PFSK-1 (cell line): Measurements from ENCODE around the gene KCNMB1.

Source experiments
- FOXP2 ChIP-seq: optimal IDR thresholded peaks from 2 replicates; pipeline ENCODE3; 2011; ENCODE audit warnings: borderline replicate concordance, control low read depth, inconsistent platforms; ENCODE audit not compliant: insufficient read depth; ENCODE audit errors: extremely low read length, extremely low read depth
- POLR2AphosphoS5 ChIP-seq: IDR thresholded peaks from 2 replicates; pipeline ENCODE4 v1.6.1; 2012; ENCODE audit warnings: low read depth, mild to moderate bottlenecking, control low read depth, low read length, moderate library complexity
- SIN3A ChIP-seq: IDR thresholded peaks from 2 replicates; pipeline ENCODE4 v1.6.1; 2012; ENCODE audit warnings: mild to moderate bottlenecking, low read length, moderate library complexity, borderline replicate concordance; ENCODE audit not compliant: insufficient read depth
- TAF1 ChIP-seq: IDR thresholded peaks from 2 replicates; pipeline ENCODE4 v1.6.1; 2012; ENCODE audit warnings: low read length, control low read depth, borderline replicate concordance; ENCODE audit not compliant: insufficient read depth
- TF ChIP-seq, protein P1 (sequence below), 2 experiments: IDR thresholded peaks; 2 replicates each; pipeline versions ENCODE4 v1.6.1 to v1.8.0; 2011 to 2012; ENCODE audit warnings: low read depth in 2 of 2, low read length in 2 of 2, control low read depth in 1 of 2, inconsistent platforms in 1 of 2, mild to moderate bottlenecking in 1 of 2, moderate library complexity in 1 of 2; ENCODE audit not compliant: insufficient read depth in 1 of 2

Gene KCNMB1

DNA sequence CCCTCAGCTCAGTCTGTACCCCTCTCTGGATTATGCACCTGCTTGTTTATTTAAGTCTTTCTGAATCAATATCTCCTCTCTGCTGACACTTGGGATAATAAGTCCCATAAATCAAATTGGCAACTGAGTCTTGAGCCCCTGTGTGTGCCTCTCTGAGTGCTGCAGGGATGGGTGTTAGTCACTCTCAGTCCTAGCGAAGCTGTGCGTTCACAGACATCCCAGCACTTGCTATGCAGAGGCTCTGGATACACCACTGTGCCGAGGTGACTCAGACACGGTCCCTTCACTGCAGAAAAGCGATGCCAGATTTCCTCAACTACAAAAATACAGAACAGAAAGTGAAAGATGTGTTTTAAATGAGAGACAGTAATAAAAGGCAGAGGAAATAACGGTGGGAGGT, 4.1 kb upstream of the KCNMB1 start:
- TF ChIP-seq, protein P1, sequence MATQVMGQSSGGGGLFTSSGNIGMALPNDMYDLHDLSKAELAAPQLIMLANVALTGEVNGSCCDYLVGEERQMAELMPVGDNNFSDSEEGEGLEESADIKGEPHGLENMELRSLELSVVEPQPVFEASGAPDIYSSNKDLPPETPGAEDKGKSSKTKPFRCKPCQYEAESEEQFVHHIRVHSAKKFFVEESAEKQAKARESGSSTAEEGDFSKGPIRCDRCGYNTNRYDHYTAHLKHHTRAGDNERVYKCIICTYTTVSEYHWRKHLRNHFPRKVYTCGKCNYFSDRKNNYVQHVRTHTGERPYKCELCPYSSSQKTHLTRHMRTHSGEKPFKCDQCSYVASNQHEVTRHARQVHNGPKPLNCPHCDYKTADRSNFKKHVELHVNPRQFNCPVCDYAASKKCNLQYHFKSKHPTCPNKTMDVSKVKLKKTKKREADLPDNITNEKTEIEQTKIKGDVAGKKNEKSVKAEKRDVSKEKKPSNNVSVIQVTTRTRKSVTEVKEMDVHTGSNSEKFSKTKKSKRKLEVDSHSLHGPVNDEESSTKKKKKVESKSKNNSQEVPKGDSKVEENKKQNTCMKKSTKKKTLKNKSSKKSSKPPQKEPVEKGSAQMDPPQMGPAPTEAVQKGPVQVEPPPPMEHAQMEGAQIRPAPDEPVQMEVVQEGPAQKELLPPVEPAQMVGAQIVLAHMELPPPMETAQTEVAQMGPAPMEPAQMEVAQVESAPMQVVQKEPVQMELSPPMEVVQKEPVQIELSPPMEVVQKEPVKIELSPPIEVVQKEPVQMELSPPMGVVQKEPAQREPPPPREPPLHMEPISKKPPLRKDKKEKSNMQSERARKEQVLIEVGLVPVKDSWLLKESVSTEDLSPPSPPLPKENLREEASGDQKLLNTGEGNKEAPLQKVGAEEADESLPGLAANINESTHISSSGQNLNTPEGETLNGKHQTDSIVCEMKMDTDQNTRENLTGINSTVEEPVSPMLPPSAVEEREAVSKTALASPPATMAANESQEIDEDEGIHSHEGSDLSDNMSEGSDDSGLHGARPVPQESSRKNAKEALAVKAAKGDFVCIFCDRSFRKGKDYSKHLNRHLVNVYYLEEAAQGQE (IDR thresholded peaks at IDR 0.05; ENCODE audit: insufficient read depth in 1 of 2, low read depth in 2 of 2, low read length in 2 of 2) = no peak
- TF ChIP-seq FOXP2 (no peak), TAF1 (no peak)

DNA sequence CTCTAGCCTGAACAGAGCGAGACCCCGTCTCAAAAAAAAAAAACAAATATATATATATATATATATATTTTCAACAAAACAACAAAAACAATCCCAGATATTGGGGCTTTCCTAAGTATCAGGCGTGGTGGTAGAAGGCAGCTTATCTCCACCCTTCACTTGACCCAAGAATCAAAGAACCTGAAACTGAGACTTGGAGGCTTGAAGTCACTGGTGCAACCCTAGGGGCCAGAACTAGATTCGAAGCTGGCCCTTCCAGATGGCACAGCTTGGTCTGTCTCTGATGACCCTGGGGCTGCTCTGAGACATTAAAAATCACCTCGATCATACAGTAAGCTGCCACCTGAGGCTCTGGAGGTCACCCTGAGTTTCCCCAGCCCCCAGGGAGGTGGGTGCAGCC, 1.3 kb upstream of the KCNMB1 start:
- no peak for TF ChIP-seq TAF1
- TF ChIP-seq POLR2AphosphoS5 = no peak
- TF ChIP-seq FOXP2 = no peak
- TF ChIP-seq, protein P1 (IDR thresholded peaks at IDR 0.05; ENCODE audit: insufficient read depth in 1 of 2, low read depth in 2 of 2, low read length in 2 of 2) = no peak
- TF ChIP-seq SIN3A = no peak

DNA sequence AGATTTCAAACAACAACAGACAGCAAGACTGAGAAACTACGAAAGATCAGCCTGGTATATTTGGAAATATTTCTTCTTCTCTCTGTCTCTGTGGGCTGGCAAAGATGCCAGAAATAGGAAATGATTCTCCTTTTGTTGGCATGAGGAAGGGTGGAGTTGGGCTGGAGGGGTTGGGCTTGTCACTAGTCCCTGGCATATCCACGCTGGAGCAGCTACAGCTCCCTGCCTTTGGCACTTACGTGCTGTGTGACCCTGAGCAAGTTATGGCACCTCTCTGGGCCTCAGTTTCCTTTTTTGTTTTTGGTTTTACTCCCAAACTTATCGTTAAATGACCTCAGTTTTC, 354 bp upstream of the KCNMB1 start:
- TF ChIP-seq TAF1 = no peak
- no peak for TF ChIP-seq POLR2AphosphoS5
- no peak for TF ChIP-seq SIN3A
- no peak for TF ChIP-seq FOXP2
- TF ChIP-seq, protein P1 (IDR thresholded peaks at IDR 0.05; ENCODE audit: insufficient read depth in 1 of 2, low read depth in 2 of 2, low read length in 2 of 2) = no peak

DNA sequence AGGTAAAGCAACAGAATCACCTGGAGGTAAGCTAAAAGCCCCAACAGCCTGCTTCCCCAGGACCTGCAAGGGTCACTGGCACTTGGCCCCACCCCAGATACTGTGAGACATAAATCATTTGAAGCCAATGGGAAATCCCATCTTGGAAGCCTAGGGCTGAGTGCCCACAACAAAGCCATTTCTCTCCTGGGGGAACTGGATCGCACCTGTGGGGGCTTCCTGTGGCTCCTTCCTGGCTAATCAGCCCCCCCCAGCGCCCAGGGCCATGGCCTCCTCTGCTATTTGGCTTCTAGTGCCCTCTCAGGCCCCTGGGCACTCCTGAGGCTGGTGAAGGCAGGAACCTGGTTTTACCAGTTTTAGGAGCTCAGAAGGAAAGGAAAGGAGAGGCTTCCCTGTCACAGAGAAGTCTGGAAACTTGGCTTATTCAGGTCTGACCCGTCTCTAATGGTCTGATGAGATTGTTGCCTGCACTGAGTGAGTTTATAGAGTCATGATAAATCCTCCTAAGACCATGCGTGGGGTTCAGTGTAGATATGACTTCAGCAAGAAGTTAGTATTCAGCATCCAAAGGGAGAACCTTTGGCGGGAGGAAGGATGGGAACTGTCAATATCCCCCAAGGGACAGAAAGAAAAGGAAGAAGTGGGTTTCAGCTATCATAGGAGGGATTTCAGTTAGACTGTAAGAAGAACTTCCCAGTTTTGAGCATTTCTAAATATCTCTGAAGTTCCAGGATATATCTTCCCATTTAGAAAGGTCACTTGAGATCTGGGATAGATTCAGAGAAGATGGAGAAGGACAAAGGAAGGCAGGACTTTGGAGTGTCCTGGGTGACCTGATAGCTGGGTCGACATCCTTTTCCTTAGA, 1.2 kb downstream of the KCNMB1 start:
- TF ChIP-seq SIN3A (no peak), POLR2AphosphoS5 (no peak), FOXP2 (no peak)

DNA sequence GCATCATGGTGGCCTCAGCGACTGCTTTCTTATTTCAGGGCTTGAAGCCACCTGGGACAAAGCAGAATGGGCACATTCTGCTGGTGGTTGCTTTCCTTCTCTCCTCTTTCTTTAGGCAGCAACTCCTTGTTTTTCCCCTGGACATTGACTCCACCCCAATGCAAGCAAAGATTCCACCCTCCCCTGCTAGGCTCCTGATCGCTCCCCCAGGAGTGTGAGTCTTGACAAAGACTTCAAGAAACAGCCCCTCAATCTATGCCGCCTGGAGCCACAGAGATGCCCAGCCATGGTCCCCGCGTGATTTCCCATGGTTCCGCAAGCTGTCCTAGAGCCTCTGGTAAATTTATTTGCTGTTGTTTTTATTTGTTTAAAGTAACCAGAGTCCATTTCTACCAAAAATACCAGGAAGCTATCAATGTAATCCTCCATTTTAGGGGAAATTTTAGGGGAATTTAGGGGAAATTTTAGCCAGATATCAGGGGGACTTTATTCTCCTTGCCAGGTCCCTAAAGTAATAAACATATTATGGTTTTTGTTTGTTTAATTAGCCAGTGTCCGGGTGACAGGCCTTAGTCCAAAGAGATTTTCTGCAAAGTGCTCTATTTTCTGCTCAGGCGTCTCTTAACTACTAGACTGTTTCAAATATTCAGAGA, 2.3 kb downstream of the KCNMB1 start:
- no peak for TF ChIP-seq TAF1
- no peak for TF ChIP-seq FOXP2
- TF ChIP-seq SIN3A = no peak
- TF ChIP-seq, protein P1 (IDR thresholded peaks at IDR 0.05; ENCODE audit: insufficient read depth in 1 of 2, low read depth in 2 of 2, low read length in 2 of 2) = no peak
- TF ChIP-seq POLR2AphosphoS5 = no peak
